Prostate gland (tissue), 2 donors: ENCODE results near the gene TUBB4B. TPM values are rescaled to one million over a fixed set of nuclear protein-coding genes. Genes with fewer than 3 reads are reported as not detected.

ENCODE experiments used
- DNase-seq: peaks from one replicate; pipeline ENCODE4 v3.0.0-alpha.2; 2019; ENCODE audit warnings: low spot score
- H3K27ac ChIP-seq, 2 donors: fragments of 200-600 bp; sonication (generic); 2 replicates each; pipeline ENCODE4 v1.5.1; 2017 to 2019
- H3K27me3 ChIP-seq: fragments of 200-600 bp; sonication (generic); replicated peaks from 2 replicates; pipeline ENCODE4 v1.5.1; 2019; ENCODE audit not compliant: insufficient read depth
- H3K36me3 ChIP-seq, 2 donors: fragments of 200-600 bp; sonication (generic); 1 replicate in 1 of 2; 2 replicates in 1 of 2; pipeline versions ENCODE4 v1.5.1 to v1.8.1; 2017 to 2019
- H3K4me1 ChIP-seq: fragments of 200-600 bp; sonication (generic); replicated peaks from 2 replicates; pipeline ENCODE4 v1.5.1; 2019
- H3K4me3 ChIP-seq, 2 donors: fragments of 200-600 bp; sonication (generic); 2 replicates each; pipeline ENCODE4 v1.5.1; 2017 to 2019
- H3K9me3 ChIP-seq: fragments of 200-600 bp; sonication (generic); 2 replicates; pipeline ENCODE4 v1.5.1; 2017
- POLR2A ChIP-seq: fragments of 450-650 bp; IDR thresholded peaks from one replicate; pipeline ENCODE4 v1.6.1; 2016; ENCODE audit warnings: antibody characterized with exemption, mild to moderate bottlenecking
- POLR2AphosphoS5 ChIP-seq: sonication (generic); formaldehyde crosslinking; IDR thresholded peaks from one replicate; pipeline ENCODE4 v1.6.1; 2017; ENCODE audit warnings: antibody characterized with exemption
- WGBS: methylation state at CpG from one replicate; pipeline ENCODE4 v1.1.5; 2018; 5-methylcytosine and 5-hydroxymethylcytosine counted together
- intact Hi-C: fragments of 100-400 bp; cut with DNase I; formaldehyde crosslinking; loops from one replicate; pipeline ENCODE4 v1.14.2; 2022
- total RNA-seq, 2 donors: library from RNA; depleted of rRNA; stranded (reverse); fragments of >200 nt; gene quantifications; one replicate each; pipeline ENCODE4 v1.1.0, GENCODE V29; 2016
- TF ChIP-seq, protein P1 (sequence below), 4 experiments: fragments of 200-600 bp in 2 of 4; fragments of 450-650 bp in 2 of 4; sonication (generic) in 2 of 4; IDR thresholded peaks; 1 replicate in 3 of 4; 2 replicates in 1 of 4; pipeline ENCODE4 v1.5.1; 2016 to 2019; ENCODE audit warnings: antibody characterized with exemption in 4 of 4, mild to moderate bottlenecking in 2 of 4, moderate library complexity in 2 of 4

Gene TUBB4B
- total RNA-seq, 2 donors from 2014 or later, result 279 to 484 TPM

DNA sequence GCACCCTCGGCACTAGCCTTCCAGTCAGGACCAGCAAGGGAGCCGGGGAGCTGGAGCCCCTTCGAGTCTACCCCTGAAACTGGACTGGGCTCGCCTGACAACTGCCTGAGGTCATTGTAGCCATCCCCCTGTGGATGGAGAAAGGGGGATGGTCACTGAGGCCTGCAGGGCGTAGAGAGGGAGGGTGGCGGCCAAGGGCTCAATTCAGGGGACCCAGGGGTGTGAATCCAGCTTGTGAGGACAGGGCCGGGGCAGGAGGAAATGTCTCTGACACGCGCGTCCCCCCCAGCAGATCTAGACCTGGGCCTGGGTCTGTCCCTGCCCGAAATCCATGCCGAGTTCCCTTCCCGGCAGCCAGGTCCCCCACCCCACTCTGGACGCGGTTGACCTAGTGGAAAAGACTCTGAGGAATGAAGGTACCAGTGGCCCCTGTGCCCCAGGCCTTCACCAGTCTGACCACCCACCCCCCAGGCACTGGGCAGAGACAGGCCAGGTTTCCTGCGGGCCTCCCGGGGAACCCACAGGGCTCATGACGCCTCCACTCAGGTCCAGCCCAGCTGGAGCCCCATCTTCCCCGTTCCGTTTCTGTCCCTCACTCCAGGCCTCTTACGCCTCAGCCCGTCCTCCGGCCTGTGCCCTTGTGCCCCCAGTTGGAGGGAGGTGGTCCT, 9.6 kb upstream of the TUBB4B start:
- TF ChIP-seq POLR2A (no peak), POLR2AphosphoS5 (no peak)
- TF ChIP-seq, protein P1, sequence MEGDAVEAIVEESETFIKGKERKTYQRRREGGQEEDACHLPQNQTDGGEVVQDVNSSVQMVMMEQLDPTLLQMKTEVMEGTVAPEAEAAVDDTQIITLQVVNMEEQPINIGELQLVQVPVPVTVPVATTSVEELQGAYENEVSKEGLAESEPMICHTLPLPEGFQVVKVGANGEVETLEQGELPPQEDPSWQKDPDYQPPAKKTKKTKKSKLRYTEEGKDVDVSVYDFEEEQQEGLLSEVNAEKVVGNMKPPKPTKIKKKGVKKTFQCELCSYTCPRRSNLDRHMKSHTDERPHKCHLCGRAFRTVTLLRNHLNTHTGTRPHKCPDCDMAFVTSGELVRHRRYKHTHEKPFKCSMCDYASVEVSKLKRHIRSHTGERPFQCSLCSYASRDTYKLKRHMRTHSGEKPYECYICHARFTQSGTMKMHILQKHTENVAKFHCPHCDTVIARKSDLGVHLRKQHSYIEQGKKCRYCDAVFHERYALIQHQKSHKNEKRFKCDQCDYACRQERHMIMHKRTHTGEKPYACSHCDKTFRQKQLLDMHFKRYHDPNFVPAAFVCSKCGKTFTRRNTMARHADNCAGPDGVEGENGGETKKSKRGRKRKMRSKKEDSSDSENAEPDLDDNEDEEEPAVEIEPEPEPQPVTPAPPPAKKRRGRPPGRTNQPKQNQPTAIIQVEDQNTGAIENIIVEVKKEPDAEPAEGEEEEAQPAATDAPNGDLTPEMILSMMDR (IDR thresholded peaks at IDR 0.05), result no peak
- intact Hi-C loops, result no loop called here
- Histone ChIP-seq H3K4me3 (no peak overlapping the region), H3K36me3 (no peaks in the 10 kb centered on the region), H3K27ac (no peak overlapping the region), H3K9me3 (no peaks in the 10 kb centered on the region), H3K4me1 (peaks cover 10% of the 10 kb centered on the region), H3K27me3 (peaks cover 4% of the 10 kb centered on the region)
- no peak for DNase-seq
- WGBS, result 86% methylated on average over 23 of the region's 23 CpGs

DNA sequence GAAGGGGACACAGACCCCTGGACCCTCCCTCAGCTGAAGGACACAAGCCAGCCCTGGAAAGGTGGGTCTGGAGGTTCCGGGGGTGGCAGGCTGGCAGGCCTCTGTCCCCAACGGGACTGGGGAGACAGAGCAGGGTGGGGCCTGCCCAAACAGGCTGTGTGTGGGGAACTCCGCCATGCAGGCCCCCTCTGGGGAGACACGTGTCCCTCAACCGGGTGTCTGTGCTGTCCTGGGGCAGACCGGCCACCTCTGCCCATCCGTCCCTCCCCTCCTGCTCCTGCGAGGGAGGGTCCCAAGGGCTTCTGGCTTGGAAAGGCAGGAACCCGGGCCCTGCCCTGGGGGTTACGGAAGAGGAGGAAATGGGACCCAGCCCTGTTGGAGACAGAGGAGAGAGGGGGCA, 9.0 kb upstream of the TUBB4B start:
- H3K36me3 ChIP-seq, result no peaks in the 10 kb centered on the region
- H3K9me3 ChIP-seq, result no peaks in the 10 kb centered on the region
- no peak overlapping the region for H3K27ac ChIP-seq
- DNase-seq, result no peak
- peaks cover 4% of the 10 kb centered on the region for H3K27me3 ChIP-seq
- no peak overlapping the region for H3K4me3 ChIP-seq
- intact Hi-C loops, result no loop called here
- peaks cover 16% of the 10 kb centered on the region for H3K4me1 ChIP-seq
- TF ChIP-seq POLR2AphosphoS5 (no peak), POLR2A (no peak)
- WGBS, result 78% methylated on average over 10 of the region's 10 CpGs

DNA sequence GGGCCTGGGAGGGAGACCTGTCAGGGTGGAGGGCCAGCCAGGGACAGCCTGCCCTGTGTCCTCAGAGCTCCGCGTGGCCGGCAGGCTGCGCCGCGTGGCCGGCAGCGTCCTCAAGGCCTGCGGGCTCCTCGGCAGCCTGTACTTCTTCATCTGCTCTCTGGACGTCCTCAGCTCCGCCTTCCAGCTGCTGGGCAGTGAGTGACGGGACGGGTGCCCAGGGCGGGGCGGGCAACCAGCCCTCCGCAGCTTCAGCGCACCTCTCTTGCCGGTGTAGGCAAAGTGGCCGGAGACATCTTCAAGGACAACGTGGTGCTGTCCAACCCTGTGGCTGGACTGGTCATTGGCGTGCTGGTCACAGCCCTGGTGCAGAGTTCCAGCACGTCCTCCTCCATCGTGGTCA, 8.6 kb upstream of the TUBB4B start:
- Histone ChIP-seq H3K27ac (no peak overlapping the region), H3K36me3 (no peaks in the 10 kb centered on the region), H3K9me3 (no peaks in the 10 kb centered on the region), H3K27me3 (peaks cover 4% of the 10 kb centered on the region), H3K4me1 (peaks cover 20% of the 10 kb centered on the region), H3K4me3 (no peak overlapping the region)
- DNase-seq, result no peak
- TF ChIP-seq, protein P1 (IDR thresholded peaks at IDR 0.05), result no peak
- TF ChIP-seq POLR2AphosphoS5 (no peak), POLR2A (no peak)
- intact Hi-C loops, result no loop called here
- WGBS, result 69% methylated on average over 22 of the region's 24 CpGs

DNA sequence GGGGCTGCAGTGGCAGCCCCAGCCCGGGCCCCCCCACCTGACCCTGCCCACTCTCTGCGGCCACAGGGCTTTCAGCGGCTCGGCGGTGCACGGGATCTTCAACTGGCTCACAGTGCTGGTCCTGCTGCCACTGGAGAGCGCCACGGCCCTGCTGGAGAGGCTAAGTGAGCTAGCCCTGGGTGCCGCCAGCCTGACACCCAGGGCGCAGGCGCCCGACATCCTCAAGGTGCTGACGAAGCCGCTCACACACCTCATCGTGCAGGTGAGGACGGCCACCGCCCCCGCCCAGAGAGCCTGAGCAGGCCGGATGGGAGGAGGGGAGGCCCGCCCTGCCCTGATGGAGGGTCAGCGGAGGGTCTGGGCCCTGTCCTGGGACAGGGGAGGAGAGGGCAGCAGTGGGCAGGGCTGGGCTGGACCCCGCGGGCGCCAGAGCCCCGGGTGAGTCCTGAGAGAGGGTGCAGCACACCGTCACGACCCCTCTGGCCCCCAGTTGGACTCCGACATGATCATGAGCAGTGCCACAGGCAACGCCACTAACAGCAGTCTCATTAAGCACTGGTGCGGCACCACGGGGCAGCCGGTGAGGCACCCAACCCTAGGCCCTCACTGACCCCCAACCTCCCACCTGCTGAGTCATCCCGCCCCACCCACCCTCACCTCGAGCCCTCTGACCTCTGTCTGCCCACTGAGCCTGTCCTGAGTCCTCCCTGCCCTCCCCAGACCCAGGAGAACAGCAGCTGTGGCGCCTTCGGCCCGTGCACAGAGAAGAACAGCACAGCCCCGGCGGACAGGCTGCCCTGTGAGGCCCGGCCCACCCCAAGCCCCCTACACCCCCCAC, 7.7 kb upstream of the TUBB4B start:
- H3K27me3 ChIP-seq, result peaks cover 4% of the 10 kb centered on the region
- WGBS, result 68% methylated on average over 40 of the region's 40 CpGs
- intact Hi-C loops, result no loop called here

DNA sequence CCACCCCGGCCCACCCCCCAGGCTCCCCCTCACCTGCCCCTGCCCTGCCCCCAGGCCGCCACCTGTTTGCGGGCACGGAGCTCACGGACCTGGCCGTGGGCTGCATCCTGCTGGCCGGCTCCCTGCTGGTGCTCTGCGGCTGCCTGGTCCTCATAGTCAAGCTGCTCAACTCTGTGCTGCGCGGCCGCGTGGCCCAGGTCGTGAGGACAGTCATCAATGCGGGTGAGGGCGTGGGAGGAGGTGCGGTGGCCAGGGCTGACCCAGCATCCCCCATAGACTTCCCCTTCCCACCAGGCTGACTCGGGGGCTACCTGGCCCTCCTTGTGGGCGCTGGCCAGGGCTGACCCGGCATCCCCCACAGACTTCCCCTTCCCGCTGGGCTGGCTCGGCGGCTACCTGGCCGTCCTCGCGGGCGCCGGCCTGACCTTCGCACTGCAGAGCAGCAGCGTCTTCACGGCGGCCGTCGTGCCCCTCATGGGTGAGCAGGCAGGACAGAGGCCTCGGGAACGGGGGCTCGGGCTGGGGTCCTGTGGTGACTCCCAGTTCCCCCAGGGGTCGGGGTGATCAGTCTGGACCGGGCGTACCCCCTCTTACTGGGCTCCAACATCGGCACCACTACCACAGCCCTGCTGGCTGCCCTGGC, 6.9 kb upstream of the TUBB4B start:
- no peak for TF ChIP-seq POLR2AphosphoS5
- H3K4me3 ChIP-seq, result no peak overlapping the region
- peaks cover 4% of the 10 kb centered on the region for H3K27me3 ChIP-seq
- no peak overlapping the region for H3K27ac ChIP-seq
- peaks cover 26% of the 10 kb centered on the region for H3K4me1 ChIP-seq
- no peaks in the 10 kb centered on the region for H3K9me3 ChIP-seq
- 58% methylated on average over 31 of the region's 40 CpGs for WGBS
- DNase-seq, result no peak
- H3K36me3 ChIP-seq, result no peaks in the 10 kb centered on the region
- intact Hi-C loops, result no loop called here

More for the DNA sequence above, 7.7 kb upstream of the TUBB4B start:
- Histone ChIP-seq H3K27ac (no peak overlapping the region), H3K4me3 (no peak overlapping the region), H3K4me1 (peaks cover 23% of the 10 kb centered on the region), H3K9me3 (no peaks in the 10 kb centered on the region), H3K36me3 (no peaks in the 10 kb centered on the region)
- no peak for TF ChIP-seq POLR2AphosphoS5
- no peak for TF ChIP-seq POLR2A
- TF ChIP-seq, protein P1 (IDR thresholded peaks at IDR 0.05), result no peak
- no peak for DNase-seq
